Fibroblast of skin of right biceps (primary cell): ENCODE data around the gene MYBPHL.

Experiments
- DNase-seq: peaks from one replicate; pipeline ENCODE4 v3.0.0-alpha.2; 2013

Gene MYBPHL, protein sequence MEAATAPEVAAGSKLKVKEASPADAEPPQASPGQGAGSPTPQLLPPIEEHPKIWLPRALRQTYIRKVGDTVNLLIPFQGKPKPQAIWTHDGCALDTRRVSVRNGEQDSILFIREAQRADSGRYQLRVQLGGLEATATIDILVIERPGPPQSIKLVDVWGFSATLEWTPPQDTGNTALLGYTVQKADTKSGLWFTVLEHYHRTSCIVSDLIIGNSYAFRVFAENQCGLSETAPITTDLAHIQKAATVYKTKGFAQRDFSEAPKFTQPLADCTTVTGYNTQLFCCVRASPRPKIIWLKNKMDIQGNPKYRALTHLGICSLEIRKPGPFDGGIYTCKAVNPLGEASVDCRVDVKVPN

GRCh38 chr1:109306832-109307273, at the start of gene MYBPHL:
Gene MYBPHL (minus strand): TSS chr1:109307011. CDS start chr1:109306991, 20 bp downstream.
- DNase-seq, result no peak

GRCh38 chr1:109356505-109356904, 49.7 kb upstream of the MYBPHL start:
- DNase-seq, result no peak

DNA sequence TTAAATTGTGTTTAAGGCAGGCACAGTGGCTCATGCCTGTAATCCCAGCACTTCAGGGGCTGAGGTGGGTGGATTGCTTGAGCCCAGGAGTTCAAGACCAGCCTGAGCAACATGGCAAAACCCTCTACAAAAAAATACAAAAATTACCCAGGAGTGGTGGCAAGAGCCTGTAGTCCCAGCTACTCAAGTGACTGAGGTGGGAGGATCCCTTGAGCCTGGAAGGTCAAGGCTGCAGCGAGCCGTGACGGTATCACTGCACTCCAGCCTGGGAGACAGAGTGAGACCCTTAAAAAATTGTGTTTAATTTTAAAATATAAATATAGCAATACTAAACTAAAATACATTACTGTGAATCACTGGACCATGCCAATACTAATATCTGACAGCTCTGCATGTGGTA, 48.1 kb upstream of the MYBPHL start:
- no peak for DNase-seq

GRCh38 chr1:109351457-109351856, 44.6 kb upstream of the MYBPHL start:
- DNase-seq, result no peak

GRCh38 chr1:109350655-109351054, 43.8 kb upstream of the MYBPHL start:
- DNase-seq, result no peak

- no peak for DNase-seq
Measured at GRCh38 chr1:109350182-109350581, 43.4 kb upstream of the MYBPHL start.

- DNase-seq, result no peak
Measured at GRCh38 chr1:109347511-109347910, 40.7 kb upstream of the MYBPHL start.

- DNase-seq, result no peak
Measured at GRCh38 chr1:109341944-109342930, 35.4 kb upstream of the MYBPHL start.

- no peak for DNase-seq
Measured at GRCh38 chr1:109338608-109339007, 31.8 kb upstream of the MYBPHL start.

DNA sequence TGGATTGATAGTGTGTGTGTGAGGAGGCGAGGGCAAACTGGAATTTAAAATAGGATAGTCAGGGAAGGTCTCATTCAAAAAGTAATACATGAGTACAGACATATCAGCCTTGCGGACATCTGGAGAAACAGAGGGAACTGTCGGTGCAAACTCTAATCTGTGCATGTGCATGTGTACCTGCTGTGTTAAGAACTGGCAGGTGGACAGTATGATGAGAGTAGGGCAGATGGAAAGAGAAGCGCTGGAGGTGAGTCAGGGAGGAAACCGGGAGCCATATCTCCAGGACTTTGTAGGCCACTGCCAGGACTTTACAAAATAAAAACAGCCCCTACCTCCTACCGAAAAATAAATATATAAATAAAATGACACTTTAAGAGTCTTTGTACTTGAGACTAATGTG, 31.3 kb upstream of the MYBPHL start:
- DNase-seq, result no peak

- no peak for DNase-seq
Measured at GRCh38 chr1:109335091-109335490, 28.3 kb upstream of the MYBPHL start.

- DNase-seq, result no peak
Measured at GRCh38 chr1:109331113-109331512, 24.3 kb upstream of the MYBPHL start.

GRCh38 chr1:109327285-109327684, 20.5 kb upstream of the MYBPHL start:
- no peak for DNase-seq

DNA sequence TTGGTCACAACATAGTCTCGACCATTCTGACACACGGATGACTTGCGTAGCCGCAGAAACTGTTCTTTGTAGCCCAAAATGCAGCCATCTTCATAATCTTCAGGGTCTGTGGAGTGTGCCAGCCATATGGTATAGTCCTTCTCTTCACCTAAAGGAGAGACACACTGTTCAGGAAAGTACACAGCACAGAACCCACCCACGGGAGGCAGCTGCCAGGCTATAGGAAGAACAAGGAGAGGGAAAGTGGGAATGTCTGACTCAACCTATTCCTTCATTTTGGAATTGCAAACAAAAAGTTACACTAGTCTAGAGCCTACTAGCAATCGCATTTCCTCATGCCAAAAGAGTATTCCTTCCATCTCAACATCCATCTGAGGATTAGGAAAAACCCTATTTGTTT, 16.2 kb upstream of the MYBPHL start:
- DNase-seq, result no peak

DNA sequence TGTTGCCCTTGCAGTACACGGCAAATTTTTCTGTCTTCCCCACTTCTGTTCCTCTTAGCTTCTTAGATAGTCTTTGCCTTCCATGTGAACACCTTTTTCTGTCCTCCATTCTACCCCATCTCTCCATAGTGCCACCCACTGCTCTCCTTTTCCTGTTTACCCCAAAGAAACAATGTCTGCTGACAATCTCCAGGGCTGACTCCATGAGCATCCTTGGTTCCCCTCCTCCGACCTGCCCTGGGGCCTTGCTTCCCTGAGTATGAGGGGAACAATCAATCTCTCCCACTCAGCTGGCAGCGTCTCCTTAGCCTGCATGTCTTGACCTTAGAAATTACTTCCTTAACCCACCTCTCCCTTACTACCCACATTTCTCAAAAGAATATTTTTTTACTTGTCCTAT, 12.3 kb upstream of the MYBPHL start:
- no peak for DNase-seq

GRCh38 chr1:109316506-109316905, 9.7 kb upstream of the MYBPHL start:
- DNase-seq, result no peak

DNA sequence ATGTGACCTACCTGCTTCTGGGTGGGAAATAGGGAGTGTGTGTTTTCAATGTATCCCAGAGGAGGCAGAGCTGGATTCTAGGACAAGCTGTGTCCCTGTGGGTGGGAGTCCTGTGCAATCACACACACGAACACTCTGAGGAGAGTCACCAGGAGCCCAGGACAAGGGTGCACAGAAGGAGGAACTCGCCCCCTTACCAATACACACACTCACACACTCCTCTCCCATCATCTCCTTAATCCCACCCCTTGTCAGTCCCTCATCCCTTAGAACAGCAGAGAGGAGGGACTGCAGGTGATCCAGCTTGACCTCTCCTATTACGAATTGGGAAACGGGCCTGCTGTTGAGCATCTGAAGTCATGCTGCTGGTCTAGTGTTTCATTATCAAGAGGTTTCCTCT, 8.5 kb upstream of the MYBPHL start:
- DNase-seq, result no peak

DNA sequence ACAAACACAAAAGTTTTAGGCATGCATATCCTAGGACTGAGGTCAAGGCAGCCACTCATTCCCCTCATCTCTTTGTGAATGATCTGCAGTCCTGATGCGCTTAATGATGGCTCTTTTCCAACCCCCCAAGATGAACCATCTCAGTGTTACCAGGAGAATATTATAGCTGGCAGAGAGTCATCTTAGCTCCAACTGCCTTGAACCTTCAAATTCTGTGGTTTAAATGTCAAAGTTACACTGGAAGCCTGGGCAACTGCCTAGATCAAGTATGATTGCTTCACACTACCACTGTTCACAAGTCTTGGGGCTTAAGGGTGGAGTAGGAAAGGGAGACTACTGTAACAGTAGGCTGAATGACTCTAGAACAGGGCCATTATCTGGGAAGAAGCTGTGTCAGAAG, 8.0 kb upstream of the MYBPHL start:
- peak; percentile 46 for DNase-seq

GRCh38 chr1:109312978-109313775, 6.4 kb upstream of the MYBPHL start:
- peak; percentile 21 for DNase-seq

GRCh38 chr1:109312246-109312645, 5.4 kb upstream of the MYBPHL start:
- DNase-seq, result no peak

- DNase-seq, result no peak
Measured at GRCh38 chr1:109309347-109309746, 2.5 kb upstream of the MYBPHL start.

GRCh38 chr1:109307274-109308021, 637 bp upstream of the MYBPHL start:
- no peak for DNase-seq
